ENCODE measurements around the gene LRRC75B. TPM values are rescaled to one million over a fixed set of nuclear protein-coding genes. Genes with fewer than 3 reads are reported as not detected.

LRRC75B gene
- total RNA-seq, 1 donor from 2014 or later, result 6.2 TPM

GRCh38 chr22:24541681-24542515, 51.0 kb downstream of the LRRC75B start:
- H3K4me3 Mint-ChIP-seq (ENCODE audit: unreplicated experiment), result no peak overlapping the region
- H3K27me3 Mint-ChIP-seq (ENCODE audit: low read depth, unreplicated experiment), result no peaks in the 10 kb centered on the region
- no peaks in the 10 kb centered on the region for H3K9me3 Mint-ChIP-seq (ENCODE audit: unreplicated experiment)
- no peak for FAIRE-seq
- H4K20me1 ChIP-seq (ENCODE audit: insufficient read depth, low read length), result peaks cover 34% of the 10 kb centered on the region
- H3K4me1 Mint-ChIP-seq (ENCODE audit: low read depth, unreplicated experiment), result peaks cover 2% of the 10 kb centered on the region
- H3K4me2 ChIP-seq (ENCODE audit: low read length), result no peak overlapping the region
- H2AFZ ChIP-seq (ENCODE audit: low read depth, low read length), result no peak overlapping the region
- no peak overlapping the region for H3K27ac Mint-ChIP-seq (ENCODE audit: unreplicated experiment)
- H3K36me3 Mint-ChIP-seq (ENCODE audit: low read depth, unreplicated experiment), result peaks cover 18% of the 10 kb centered on the region
- H3K27me3 ChIP-seq (ENCODE audit: insufficient read depth, low read length), result no peaks in the 10 kb centered on the region
- TF ChIP-seq EZH2 (IDR thresholded peaks at IDR 0.05; ENCODE audit: insufficient read depth, low read length), result no peak
- TF ChIP-seq CTCF (IDR thresholded peaks at IDR 0.05; ENCODE audit: insufficient read depth, low read depth, low read length), result no peak
- no peaks in the 10 kb centered on the region for H3K79me2 ChIP-seq (ENCODE audit: insufficient read depth, low read length)
- H3K9ac ChIP-seq (ENCODE audit: low read length), result no peak overlapping the region
- H3K27ac ChIP-seq (ENCODE audit: low read depth, low read length), result no peak overlapping the region
- peaks cover 7% of the 10 kb centered on the region for H3K4me1 ChIP-seq (ENCODE audit: insufficient read depth, low read length)
- no peak for DNase-seq (ENCODE audit: low read depth)
- H3K9me3 ChIP-seq (ENCODE audit: insufficient read depth, low read depth, low read length), result no peaks in the 10 kb centered on the region
- peaks cover 13% of the 10 kb centered on the region for H3K36me3 ChIP-seq (ENCODE audit: insufficient read depth, low read length)
- H3K4me3 ChIP-seq (ENCODE audit: insufficient read depth, low read depth, low read length), result no peak overlapping the region

DNA sequence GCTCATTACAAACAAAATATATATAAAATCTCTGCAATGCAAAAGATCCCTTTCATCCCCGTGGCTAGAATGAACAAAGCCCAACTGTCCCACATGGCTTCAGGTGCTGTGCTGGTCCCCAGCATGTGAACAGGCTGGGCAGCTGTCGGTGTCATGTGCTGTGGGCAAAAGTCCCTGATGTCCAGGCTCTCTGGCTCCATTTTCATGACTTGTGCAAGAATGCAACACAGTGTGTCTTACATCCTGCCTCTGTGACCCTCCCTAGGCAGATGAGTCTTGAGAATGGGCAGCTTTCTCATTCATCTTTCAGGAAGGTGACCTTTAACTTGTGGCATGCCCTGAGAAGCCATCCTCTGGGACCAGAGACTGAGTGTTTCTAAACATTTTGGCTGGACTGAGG, 52.4 kb downstream of the LRRC75B start:
- Histone ChIP-seq H3K27ac (ENCODE audit: low read depth, low read length) (no peak overlapping the region), H2AFZ (ENCODE audit: low read depth, low read length) (no peak overlapping the region), H3K9me3 (ENCODE audit: insufficient read depth, low read depth, low read length) (no peaks in the 10 kb centered on the region), H3K27me3 (ENCODE audit: insufficient read depth, low read length) (no peaks in the 10 kb centered on the region), H3K79me2 (ENCODE audit: insufficient read depth, low read length) (no peaks in the 10 kb centered on the region), H3K36me3 (ENCODE audit: insufficient read depth, low read length) (peaks cover 9% of the 10 kb centered on the region), H3K9ac (ENCODE audit: low read length) (no peak overlapping the region), H4K20me1 (ENCODE audit: insufficient read depth, low read length) (peaks cover 26% of the 10 kb centered on the region), H3K4me1 (ENCODE audit: insufficient read depth, low read length) (peaks cover 7% of the 10 kb centered on the region), H3K4me3 (ENCODE audit: insufficient read depth, low read depth, low read length) (no peak overlapping the region), H3K4me2 (ENCODE audit: low read length) (no peak overlapping the region)
- Mint-ChIP-seq H3K36me3 (ENCODE audit: low read depth, unreplicated experiment) (peaks cover 15% of the 10 kb centered on the region), H3K4me3 (ENCODE audit: unreplicated experiment) (no peak overlapping the region), H3K27ac (ENCODE audit: unreplicated experiment) (no peak overlapping the region), H3K27me3 (ENCODE audit: low read depth, unreplicated experiment) (peaks cover 2% of the 10 kb centered on the region), H3K9me3 (ENCODE audit: unreplicated experiment) (no peaks in the 10 kb centered on the region), H3K4me1 (ENCODE audit: low read depth, unreplicated experiment) (peaks cover 2% of the 10 kb centered on the region)
- FAIRE-seq, result no peak
- no peak for DNase-seq (ENCODE audit: low read depth)
- TF ChIP-seq EZH2 (IDR thresholded peaks at IDR 0.05; ENCODE audit: insufficient read depth, low read length), result no peak
- TF ChIP-seq CTCF (IDR thresholded peaks at IDR 0.05; ENCODE audit: insufficient read depth, low read depth, low read length), result no peak

- no peak overlapping the region for H2AFZ ChIP-seq (ENCODE audit: low read depth, low read length)
- peaks cover 7% of the 10 kb centered on the region for H4K20me1 ChIP-seq (ENCODE audit: insufficient read depth, low read length)
- H3K4me1 ChIP-seq (ENCODE audit: insufficient read depth, low read length), result no peaks in the 10 kb centered on the region
- Mint-ChIP-seq H3K4me1 (ENCODE audit: low read depth, unreplicated experiment) (no peaks in the 10 kb centered on the region), H3K4me3 (ENCODE audit: unreplicated experiment) (no peak overlapping the region), H3K27ac (ENCODE audit: unreplicated experiment) (no peak overlapping the region), H3K9me3 (ENCODE audit: unreplicated experiment) (no peaks in the 10 kb centered on the region), H3K27me3 (ENCODE audit: low read depth, unreplicated experiment) (peaks cover 4% of the 10 kb centered on the region), H3K36me3 (ENCODE audit: low read depth, unreplicated experiment) (peaks cover 11% of the 10 kb centered on the region)
- peaks cover 4% of the 10 kb centered on the region for H3K36me3 ChIP-seq (ENCODE audit: insufficient read depth, low read length)
- no peaks in the 10 kb centered on the region for H3K9me3 ChIP-seq (ENCODE audit: insufficient read depth, low read depth, low read length)
- no peaks in the 10 kb centered on the region for H3K79me2 ChIP-seq (ENCODE audit: insufficient read depth, low read length)
- H3K27me3 ChIP-seq (ENCODE audit: insufficient read depth, low read length), result peaks cover 2% of the 10 kb centered on the region
- no peak overlapping the region for H3K4me3 ChIP-seq (ENCODE audit: insufficient read depth, low read depth, low read length)
- H3K9ac ChIP-seq (ENCODE audit: low read length), result no peak overlapping the region
- FAIRE-seq (no peak), DNase-seq (ENCODE audit: low read depth) (no peak)
- TF ChIP-seq CTCF (IDR thresholded peaks at IDR 0.05; ENCODE audit: insufficient read depth, low read depth, low read length) (no peak), EZH2 (IDR thresholded peaks at IDR 0.05; ENCODE audit: insufficient read depth, low read length) (no peak)
- H3K27ac ChIP-seq (ENCODE audit: low read depth, low read length), result no peak overlapping the region
- H3K4me2 ChIP-seq (ENCODE audit: low read length), result no peak overlapping the region
Observed at GRCh38 chr22:24536089-24536488, 56.8 kb downstream of the LRRC75B start.

Measured in astrocyte (in vitro differentiated cells and primary cell).